K562 (cell line): Measurements from ENCODE around the gene RNF44. TPM values are rescaled to one million over a fixed set of nuclear protein-coding genes. Genes with fewer than 3 reads are reported as not detected.

Source experiments
- ARHGAP35 ChIP-seq: fragments of 450-650 bp; IDR thresholded peaks from 2 replicates; pipeline ENCODE4 v1.6.1; 2018; ENCODE audit not compliant: partially characterized antibody
- BDP1 ChIP-seq: IDR thresholded peaks from 3 replicates; pipeline ENCODE4 v1.6.1; 2011; ENCODE audit not compliant: insufficient read length, insufficient read depth
- BRD9 ChIP-seq: fragments of 450-650 bp; IDR thresholded peaks from 2 replicates; pipeline ENCODE4 v1.6.1; 2018; ENCODE audit warnings: low read depth; ENCODE audit not compliant: partially characterized antibody
- ESRRB ChIP-seq: fragments of 250-450 bp; sonication (Bioruptor Pico); IDR thresholded peaks from 2 replicates; pipeline ENCODE4 v1.5.0; 2020; ENCODE audit warnings: mild to moderate bottlenecking, moderate library complexity, borderline replicate concordance
- NFE2 ChIP-seq: IDR thresholded peaks from 2 replicates; pipeline ENCODE4 v1.6.1; 2014; ENCODE audit warnings: antibody characterized with exemption, low read depth
- NFIC ChIP-seq: fragments of 450-650 bp; IDR thresholded peaks from 2 replicates; pipeline ENCODE4 v1.6.1; 2017; ENCODE audit warnings: mild to moderate bottlenecking, inconsistent platforms
- RREB1 ChIP-seq: fragments of 250-450 bp; sonication (Bioruptor Pico); IDR thresholded peaks from 2 replicates; pipeline ENCODE4 v1.4.0; 2020
- TAF7 ChIP-seq: fragments of 450-650 bp; IDR thresholded peaks from 2 replicates; pipeline ENCODE4 v1.6.1; 2016; ENCODE audit warnings: missing genetic modification characterization, missing compliant biosample characterization
- ZNF134 ChIP-seq: fragments of 250-450 bp; sonication (Bioruptor Pico); conservative IDR thresholded peaks from 2 replicates; pipeline ENCODE4 v1.4.0; 2020
- ZNF41 ChIP-seq: fragments of 250-450 bp; sonication (Bioruptor Pico); conservative IDR thresholded peaks from 2 replicates; pipeline ENCODE4 v1.4.0; 2020; ENCODE audit warnings: mild to moderate bottlenecking
- polyA plus RNA-seq, 8 experiments: library from polyadenylated mRNA; depleted of rRNA in 4 of 8; stranded (reverse) in 5 of 8; unstranded in 3 of 8; fragments of >200 nt; fragmentation: Nextera tagmentation in 2 of 8; fragmentation: Illumina TruSeq in 1 of 8; extraction: Ambion mirVana in 2 of 8; extraction: Trizol in 1 of 8; gene quantifications; 2 replicates each; pipeline versions ENCODE4 v1.2.1 to v1.2.3, GENCODE V29; 2011 to 2014; ENCODE audit warnings: inconsistent platforms in 1 of 8, missing spikeins in 1 of 8
- total RNA-seq, 7 experiments: library from RNA; depleted of rRNA in 6 of 7; stranded (reverse); fragments of >200 nt in 6 of 7; fragmentation: Illumina TruSeq in 2 of 7; extraction: Trizol in 2 of 7; gene quantifications; 2 replicates each; pipeline versions ENCODE4 v1.2.1 to v1.2.3, GENCODE V29; 2011 to 2021; ENCODE audit warnings: low replicate concordance in 1 of 7
- TF ChIP-seq, protein P1 (sequence below): IDR thresholded peaks from 2 replicates; pipeline ENCODE4 v1.6.1; 2014; ENCODE audit warnings: antibody characterized with exemption
- TF ChIP-seq, protein P2 (sequence below): sonication (generic); formaldehyde crosslinking; IDR thresholded peaks from 2 replicates; pipeline ENCODE4 v1.8.0; 2023; ENCODE audit warnings: missing genetic modification reagents, mild to moderate bottlenecking, borderline replicate concordance
- TF ChIP-seq, protein P3 (sequence below): IDR thresholded peaks from 3 replicates; pipeline ENCODE4 v1.6.1; 2011; ENCODE audit warnings: borderline replicate concordance, mild to moderate bottlenecking; ENCODE audit not compliant: insufficient read length, insufficient read depth

RNF44 gene
- total and polyA plus RNA-seq, 9 of the 15 experiments (the other 6 are each of a cell fraction or from before 2014, with no cell fraction given): 1.6 to 82.6 (median 7.4) TPM

DNA sequence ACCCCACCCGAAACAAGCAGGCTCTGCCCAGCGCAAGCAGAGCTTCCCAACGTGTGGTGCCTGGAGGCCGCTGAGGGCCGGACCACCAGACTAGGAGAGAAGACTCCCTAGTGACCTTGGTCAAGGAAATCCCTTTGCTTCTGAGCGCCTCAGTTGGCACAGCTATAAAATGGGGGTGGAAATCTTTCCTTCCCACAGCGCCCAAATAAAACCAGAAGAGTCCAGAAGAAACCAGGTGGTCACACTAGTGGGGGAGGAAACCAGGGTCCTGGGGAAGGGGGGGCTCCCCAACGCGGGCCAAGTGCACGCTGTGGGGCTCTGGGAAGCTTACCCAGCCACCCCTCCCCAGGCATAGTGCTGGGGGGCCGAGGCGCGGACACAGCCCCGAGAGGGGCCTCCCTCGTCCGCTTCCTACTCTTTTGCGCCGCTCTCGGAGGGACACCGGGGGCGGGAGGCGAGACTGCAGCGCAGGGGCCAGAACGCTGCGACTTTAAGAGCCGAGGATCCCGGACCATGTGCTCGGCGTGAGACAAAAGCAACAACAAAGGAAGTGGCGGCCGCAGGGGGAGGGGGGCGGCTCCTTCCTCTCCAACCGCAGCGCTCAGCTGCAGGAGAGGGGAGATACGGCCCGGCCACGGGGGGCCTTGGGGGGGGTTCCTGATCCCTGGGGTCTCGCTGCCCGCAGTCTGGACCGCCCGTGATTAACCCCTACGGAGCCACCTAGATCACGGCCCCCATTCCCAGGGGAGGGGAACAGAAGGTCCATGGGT is 885 bp downstream of the RNF44 start (continued):
- TF ChIP-seq, protein P1, sequence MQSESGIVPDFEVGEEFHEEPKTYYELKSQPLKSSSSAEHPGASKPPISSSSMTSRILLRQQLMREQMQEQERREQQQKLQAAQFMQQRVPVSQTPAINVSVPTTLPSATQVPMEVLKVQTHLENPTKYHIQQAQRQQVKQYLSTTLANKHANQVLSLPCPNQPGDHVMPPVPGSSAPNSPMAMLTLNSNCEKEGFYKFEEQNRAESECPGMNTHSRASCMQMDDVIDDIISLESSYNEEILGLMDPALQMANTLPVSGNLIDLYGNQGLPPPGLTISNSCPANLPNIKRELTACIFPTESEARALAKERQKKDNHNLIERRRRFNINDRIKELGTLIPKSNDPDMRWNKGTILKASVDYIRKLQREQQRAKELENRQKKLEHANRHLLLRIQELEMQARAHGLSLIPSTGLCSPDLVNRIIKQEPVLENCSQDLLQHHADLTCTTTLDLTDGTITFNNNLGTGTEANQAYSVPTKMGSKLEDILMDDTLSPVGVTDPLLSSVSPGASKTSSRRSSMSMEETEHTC: no peak
- TF ChIP-seq, protein P2, sequence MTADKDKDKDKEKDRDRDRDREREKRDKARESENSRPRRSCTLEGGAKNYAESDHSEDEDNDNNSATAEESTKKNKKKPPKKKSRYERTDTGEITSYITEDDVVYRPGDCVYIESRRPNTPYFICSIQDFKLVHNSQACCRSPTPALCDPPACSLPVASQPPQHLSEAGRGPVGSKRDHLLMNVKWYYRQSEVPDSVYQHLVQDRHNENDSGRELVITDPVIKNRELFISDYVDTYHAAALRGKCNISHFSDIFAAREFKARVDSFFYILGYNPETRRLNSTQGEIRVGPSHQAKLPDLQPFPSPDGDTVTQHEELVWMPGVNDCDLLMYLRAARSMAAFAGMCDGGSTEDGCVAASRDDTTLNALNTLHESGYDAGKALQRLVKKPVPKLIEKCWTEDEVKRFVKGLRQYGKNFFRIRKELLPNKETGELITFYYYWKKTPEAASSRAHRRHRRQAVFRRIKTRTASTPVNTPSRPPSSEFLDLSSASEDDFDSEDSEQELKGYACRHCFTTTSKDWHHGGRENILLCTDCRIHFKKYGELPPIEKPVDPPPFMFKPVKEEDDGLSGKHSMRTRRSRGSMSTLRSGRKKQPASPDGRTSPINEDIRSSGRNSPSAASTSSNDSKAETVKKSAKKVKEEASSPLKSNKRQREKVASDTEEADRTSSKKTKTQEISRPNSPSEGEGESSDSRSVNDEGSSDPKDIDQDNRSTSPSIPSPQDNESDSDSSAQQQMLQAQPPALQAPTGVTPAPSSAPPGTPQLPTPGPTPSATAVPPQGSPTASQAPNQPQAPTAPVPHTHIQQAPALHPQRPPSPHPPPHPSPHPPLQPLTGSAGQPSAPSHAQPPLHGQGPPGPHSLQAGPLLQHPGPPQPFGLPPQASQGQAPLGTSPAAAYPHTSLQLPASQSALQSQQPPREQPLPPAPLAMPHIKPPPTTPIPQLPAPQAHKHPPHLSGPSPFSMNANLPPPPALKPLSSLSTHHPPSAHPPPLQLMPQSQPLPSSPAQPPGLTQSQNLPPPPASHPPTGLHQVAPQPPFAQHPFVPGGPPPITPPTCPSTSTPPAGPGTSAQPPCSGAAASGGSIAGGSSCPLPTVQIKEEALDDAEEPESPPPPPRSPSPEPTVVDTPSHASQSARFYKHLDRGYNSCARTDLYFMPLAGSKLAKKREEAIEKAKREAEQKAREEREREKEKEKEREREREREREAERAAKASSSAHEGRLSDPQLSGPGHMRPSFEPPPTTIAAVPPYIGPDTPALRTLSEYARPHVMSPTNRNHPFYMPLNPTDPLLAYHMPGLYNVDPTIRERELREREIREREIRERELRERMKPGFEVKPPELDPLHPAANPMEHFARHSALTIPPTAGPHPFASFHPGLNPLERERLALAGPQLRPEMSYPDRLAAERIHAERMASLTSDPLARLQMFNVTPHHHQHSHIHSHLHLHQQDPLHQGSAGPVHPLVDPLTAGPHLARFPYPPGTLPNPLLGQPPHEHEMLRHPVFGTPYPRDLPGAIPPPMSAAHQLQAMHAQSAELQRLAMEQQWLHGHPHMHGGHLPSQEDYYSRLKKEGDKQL (CRISPR knock-in tag): no peak
- TF ChIP-seq ZNF134 (CRISPR knock-in tag) (no peak), BDP1 (no peak), ZNF41 (CRISPR knock-in tag) (no peak), NFIC (no peak), ESRRB (CRISPR knock-in tag) (no peak), TAF7 (tag) (no peak), NFE2 (no peak), ARHGAP35 (no peak), RREB1 (CRISPR knock-in tag) (no peak), BRD9 (no peak)
- TF ChIP-seq, protein P3, sequence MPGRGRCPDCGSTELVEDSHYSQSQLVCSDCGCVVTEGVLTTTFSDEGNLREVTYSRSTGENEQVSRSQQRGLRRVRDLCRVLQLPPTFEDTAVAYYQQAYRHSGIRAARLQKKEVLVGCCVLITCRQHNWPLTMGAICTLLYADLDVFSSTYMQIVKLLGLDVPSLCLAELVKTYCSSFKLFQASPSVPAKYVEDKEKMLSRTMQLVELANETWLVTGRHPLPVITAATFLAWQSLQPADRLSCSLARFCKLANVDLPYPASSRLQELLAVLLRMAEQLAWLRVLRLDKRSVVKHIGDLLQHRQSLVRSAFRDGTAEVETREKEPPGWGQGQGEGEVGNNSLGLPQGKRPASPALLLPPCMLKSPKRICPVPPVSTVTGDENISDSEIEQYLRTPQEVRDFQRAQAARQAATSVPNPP: no peak
